B cell (primary cell): ENCODE measurements around the gene MAPK14. TPM values are rescaled to one million over a fixed set of nuclear protein-coding genes. Genes with fewer than 3 reads are reported as not detected.

Experiments
- ATAC-seq: fragments of 200-7000 bp; cut with Tn5 transposase; one replicate; pipeline ENCODE4 v1.10.0; 2021; ENCODE audit warnings: low read depth, mild to moderate bottlenecking, moderate number of reproducible peaks, moderate library complexity
- CTCF ChIA-PET: fragments of 350-600 bp; sonication (Branson Sonifier 250); formaldehyde crosslinking; loops from one replicate; lab custom pipeline; 2021; ENCODE audit warnings: antibody characterized with exemption, inconsistent platforms; lab: Charles Lee
- POLR2A ChIA-PET: fragments of 350-600 bp; sonication (Branson Sonifier 250); formaldehyde crosslinking; loops from one replicate; lab custom pipeline; 2021; ENCODE audit warnings: antibody characterized with exemption; lab: Charles Lee
- DNase-seq: peaks from one replicate; pipeline ENCODE4 v3.0.0; 2013
- H2AFZ ChIP-seq: 2 replicates; pipeline ENCODE4 v1.6.1; 2012; ENCODE audit warnings: mild to moderate bottlenecking, low read depth, low read length; ENCODE audit not compliant: insufficient read depth, poor library complexity, severe bottlenecking
- H3K27ac ChIP-seq, 2 donors: 1 replicate in 1 of 2; 2 replicates in 1 of 2; pipeline ENCODE4 v1.5.1; 2012 to 2013; ENCODE audit warnings: low read length in 2 of 2, mild to moderate bottlenecking in 2 of 2, moderate library complexity in 1 of 2
- H3K27me3 ChIP-seq, 4 experiments: fragments of 200-600 bp in 1 of 4; sonication (generic) in 1 of 4; replicated peaks in 1 of 4; 1 replicate in 2 of 4; 2 replicates in 2 of 4; pipeline versions ENCODE4 v1.6.1 to v1.7.0; 2013 to 2016; ENCODE audit warnings: low read length in 3 of 4, mild to moderate bottlenecking in 2 of 4, mixed read lengths in 1 of 4, moderate library complexity in 1 of 4; ENCODE audit not compliant: insufficient read depth in 4 of 4, control insufficient read depth in 3 of 4; ENCODE audit errors: control extremely low read depth in 1 of 4
- H3K36me3 ChIP-seq, 2 experiments: replicated peaks in 1 of 2; 1 replicate in 1 of 2; 2 replicates in 1 of 2; pipeline versions ENCODE4 v1.6.1 to v1.7.1; 2013; ENCODE audit warnings: low read length in 1 of 2; ENCODE audit not compliant: insufficient read depth in 2 of 2, control insufficient read depth in 1 of 2; ENCODE audit errors: control extremely low read depth in 1 of 2, extremely low read depth in 1 of 2
- H3K4me1 ChIP-seq, 2 donors: fragments of 200-600 bp in 1 of 2; sonication (generic) in 1 of 2; 1 replicate in 1 of 2; 2 replicates in 1 of 2; pipeline versions ENCODE4 v1.5.1 to v1.6.1; 2013 to 2017; ENCODE audit warnings: low read length in 2 of 2; ENCODE audit not compliant: control insufficient read depth in 2 of 2, insufficient read depth in 2 of 2
- H3K4me2 ChIP-seq: replicated peaks from 2 replicates; pipeline ENCODE3; 2012; ENCODE audit warnings: mild to moderate bottlenecking, low read depth, low read length; ENCODE audit not compliant: poor library complexity, severe bottlenecking
- H3K4me3 ChIP-seq, 5 experiments: fragments of 200-600 bp in 1 of 5; sonication (generic) in 1 of 5; 1 replicate in 3 of 5; 2 replicates in 2 of 5; pipeline versions ENCODE4 v1.5.1 to v1.7.0; 2011 to 2016; ENCODE audit warnings: low read length in 4 of 5, mild to moderate bottlenecking in 4 of 5, low read depth in 2 of 5, control low read depth in 1 of 5, moderate library complexity in 1 of 5; ENCODE audit not compliant: insufficient read depth in 1 of 5; ENCODE audit errors: control extremely low read depth in 1 of 5, extremely low read depth in 1 of 5
- H3K79me2 ChIP-seq: fragments of 200-600 bp; sonication (generic); one replicate; pipeline ENCODE4 v1.6.0; 2016; ENCODE audit warnings: low read length; ENCODE audit not compliant: control insufficient read depth, insufficient read depth
- H3K9ac ChIP-seq: fragments of 200-600 bp; sonication (generic); 2 replicates; pipeline ENCODE4 v1.6.1; 2017; ENCODE audit warnings: mild to moderate bottlenecking, low read length, moderate library complexity
- H3K9me3 ChIP-seq, 3 donors: one replicate each; pipeline versions ENCODE4 v1.6.1 to v1.7.1; 2013; ENCODE audit warnings: low read length in 2 of 3; ENCODE audit not compliant: control insufficient read depth in 2 of 3, insufficient read depth in 1 of 3; ENCODE audit errors: control extremely low read depth in 1 of 3
- H4K20me1 ChIP-seq: 2 replicates; pipeline ENCODE4 v1.6.0; 2012; ENCODE audit warnings: mild to moderate bottlenecking, low read length; ENCODE audit not compliant: insufficient read depth, control insufficient read depth, poor library complexity, severe bottlenecking
- H3K27ac Mint-ChIP-seq: one replicate; pipeline ENCODE4 v1.8.0; 2021; ENCODE audit warnings: mixed read lengths
- H3K27me3 Mint-ChIP-seq: one replicate; pipeline ENCODE4 v1.8.0; 2021; ENCODE audit warnings: mixed read lengths
- H3K4me1 Mint-ChIP-seq: one replicate; pipeline ENCODE4 v1.8.0; 2021; ENCODE audit warnings: mixed read lengths
- H3K4me3 Mint-ChIP-seq: one replicate; pipeline ENCODE4 v1.8.0; 2021; ENCODE audit warnings: mixed read lengths
- H3K9me3 Mint-ChIP-seq: one replicate; pipeline ENCODE4 v1.8.0; 2022; ENCODE audit warnings: mixed read lengths; ENCODE audit not compliant: insufficient read depth
- EZH2 ChIP-seq: IDR thresholded peaks from 2 replicates; pipeline ENCODE4 v1.6.1; 2012; ENCODE audit warnings: borderline replicate concordance, low read depth, mild to moderate bottlenecking, moderate library complexity, low read length; ENCODE audit not compliant: insufficient read depth, poor library complexity, severe bottlenecking
- WGBS: methylation state at CpG from one replicate; pipeline ENCODE4 v1.1.5; 2013; ENCODE audit warnings: missing lambda C conversion rate; ENCODE audit not compliant: insufficient coverage; 5-methylcytosine and 5-hydroxymethylcytosine counted together
- intact Hi-C: fragments of 100-400 bp; cut with micrococcal nuclease; formaldehyde crosslinking; loops from one replicate; pipeline ENCODE4 v1.10.0; 2022
- polyA plus RNA-seq: library from polyadenylated mRNA; depleted of rRNA; stranded (reverse); fragments of >200 nt; gene quantifications from 2 replicates; pipeline ENCODE4 v1.2.3, GENCODE V29; 2012
- total RNA-seq, 2 donors: library from RNA; stranded (reverse); fragments of 120-200 nt in 1 of 2; gene quantifications; 1 replicate in 1 of 2; 2 replicates in 1 of 2; pipeline versions ENCODE4 v1.2.3 to v1.2.4, GENCODE V29; 2013 to 2022
- TF ChIP-seq, protein P1 (sequence below): fragments of 200-600 bp; IDR thresholded peaks from one replicate; pipeline ENCODE4 v1.8.0; 2022; ENCODE audit warnings: antibody characterized with exemption, mild to moderate bottlenecking

Gene MAPK14
- total and polyA plus RNA-seq, 2 donors (not counting 1 experiment from before 2014, with no cell fraction given), result 19.5 to 50.4 TPM

DNA sequence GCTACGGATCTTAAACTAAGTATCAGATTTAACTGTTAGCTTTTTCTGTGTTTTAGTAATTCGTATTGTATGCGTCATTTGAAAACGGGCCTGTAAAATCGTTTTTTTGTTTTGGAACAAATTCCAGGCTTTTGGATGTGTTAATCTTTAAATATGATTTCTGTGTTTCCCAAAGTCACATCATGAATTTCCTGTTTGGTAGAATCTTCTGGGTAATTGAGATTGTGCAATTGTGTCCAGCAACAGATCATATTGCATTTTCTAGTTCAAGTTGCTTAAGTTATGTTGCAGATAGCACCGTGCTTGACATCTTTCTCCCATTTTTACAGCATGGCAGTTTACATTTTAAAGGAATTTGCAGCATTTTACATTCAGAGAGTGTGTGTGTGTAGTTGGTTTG is 1.9 kb downstream of the MAPK14 start:
- Histone ChIP-seq H3K36me3 (no peaks in the 10 kb centered on the region), H3K4me1 (peaks cover 32 to 39% of the 10 kb centered on the region in 2 donors), H2AFZ (peak overlapping the region; percentile 96), H3K9ac (peak overlapping the region; percentile 88), H3K27me3 (peaks cover 0 to 10% (median 9%) of the 10 kb centered on the region in 4 experiments), H3K79me2 (peaks cover 67% of the 10 kb centered on the region), H3K4me2 (peak overlapping the region; percentile 81), H4K20me1 (peaks cover 51% of the 10 kb centered on the region), H3K9me3 (no peaks in the 10 kb centered on the region), H3K4me3 (peak overlapping the region in 4 of 5 experiments; percentile 13 to 91 (median 85)), H3K27ac (peak overlapping the region in 1 of 2 donors; percentile 64)
- no peak for DNase-seq
- H3K9me3 Mint-ChIP-seq, result no peaks in the 10 kb centered on the region
- peak overlapping the region; percentile 96 for H3K4me3 Mint-ChIP-seq
- POLR2A ChIA-PET, result interaction anchor here (0.8 kb wide), 1 partner anchor 128 kb away, joined by 3 read pairs; no protein-coding TSS in a partner anchor
- intact Hi-C loops, result loop anchor here (5.0 kb wide), 3 partner anchors 313 to 577 kb away; partner anchors contain the start of genes FANCE and SRSF3
- no peak for ATAC-seq
- CTCF ChIA-PET, result interaction anchor here (0.6 to 9.2 kb wide), 12 partner anchors 8 to 330 kb away, joined by 3 to 150 read pairs (median 8); no protein-coding TSS in a partner anchor
- peaks cover 48% of the 10 kb centered on the region for H3K4me1 Mint-ChIP-seq
- H3K27me3 Mint-ChIP-seq, result peaks cover 13% of the 10 kb centered on the region
- WGBS, result 7% methylated on average over 3 of the region's 6 CpGs
- TF ChIP-seq, protein P1, sequence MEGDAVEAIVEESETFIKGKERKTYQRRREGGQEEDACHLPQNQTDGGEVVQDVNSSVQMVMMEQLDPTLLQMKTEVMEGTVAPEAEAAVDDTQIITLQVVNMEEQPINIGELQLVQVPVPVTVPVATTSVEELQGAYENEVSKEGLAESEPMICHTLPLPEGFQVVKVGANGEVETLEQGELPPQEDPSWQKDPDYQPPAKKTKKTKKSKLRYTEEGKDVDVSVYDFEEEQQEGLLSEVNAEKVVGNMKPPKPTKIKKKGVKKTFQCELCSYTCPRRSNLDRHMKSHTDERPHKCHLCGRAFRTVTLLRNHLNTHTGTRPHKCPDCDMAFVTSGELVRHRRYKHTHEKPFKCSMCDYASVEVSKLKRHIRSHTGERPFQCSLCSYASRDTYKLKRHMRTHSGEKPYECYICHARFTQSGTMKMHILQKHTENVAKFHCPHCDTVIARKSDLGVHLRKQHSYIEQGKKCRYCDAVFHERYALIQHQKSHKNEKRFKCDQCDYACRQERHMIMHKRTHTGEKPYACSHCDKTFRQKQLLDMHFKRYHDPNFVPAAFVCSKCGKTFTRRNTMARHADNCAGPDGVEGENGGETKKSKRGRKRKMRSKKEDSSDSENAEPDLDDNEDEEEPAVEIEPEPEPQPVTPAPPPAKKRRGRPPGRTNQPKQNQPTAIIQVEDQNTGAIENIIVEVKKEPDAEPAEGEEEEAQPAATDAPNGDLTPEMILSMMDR, result no peak
- TF ChIP-seq EZH2, result no peak
- H3K27ac Mint-ChIP-seq, result peak overlapping the region; percentile 2

DNA sequence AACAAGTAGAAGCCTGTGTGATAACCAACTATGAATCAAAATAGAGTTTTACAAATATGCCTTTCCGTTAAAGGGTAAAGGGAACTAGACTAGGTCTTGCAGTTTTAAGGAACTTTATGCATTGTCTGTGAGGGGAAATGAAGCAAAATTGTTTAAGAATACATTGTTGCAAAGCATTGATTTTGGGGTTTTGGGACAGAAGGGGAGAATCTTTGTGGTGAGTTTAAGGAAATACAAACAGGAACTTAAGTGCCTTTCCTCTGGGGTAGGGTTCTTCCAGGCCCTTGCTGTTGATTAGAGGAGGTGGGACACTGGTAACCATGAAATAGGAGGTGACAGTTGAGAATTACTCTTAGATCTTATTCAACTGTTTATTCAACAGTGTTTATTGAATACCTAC is 4.7 kb downstream of the MAPK14 start:
- peak overlapping the region in 1 of 2 donors; percentile 14 for H3K27ac ChIP-seq

More for the DNA sequence above, 4.7 kb downstream of the MAPK14 start:
- DNase-seq (peak; percentile 22), ATAC-seq (no peak)
- intact Hi-C loops, result no loop called here
- H3K4me3 Mint-ChIP-seq, result peak overlapping the region; percentile 5
- H3K9me3 ChIP-seq, result no peaks in the 10 kb centered on the region
- WGBS, result no CpG with 5 or more reads among the region's 1 CpG
- peaks cover 55% of the 10 kb centered on the region for H3K4me1 Mint-ChIP-seq
- ChIA-PET POLR2A (interaction anchor here (0.6 kb wide), 1 partner anchor 684 kb away, joined by 4 read pairs; no protein-coding TSS in a partner anchor), CTCF (interaction anchor here (1.6 kb wide), 1 partner anchor 63 kb away, joined by 6 read pairs; no protein-coding TSS in a partner anchor)
- TF ChIP-seq, protein P1, result no peak
- H3K27me3 Mint-ChIP-seq, result no peaks in the 10 kb centered on the region
- no peaks in the 10 kb centered on the region for H3K27me3 ChIP-seq
- no peaks in the 10 kb centered on the region for H3K36me3 ChIP-seq
- no peak overlapping the region for H3K27ac Mint-ChIP-seq
- peaks cover 29 to 37% of the 10 kb centered on the region in 2 donors for H3K4me1 ChIP-seq
- H3K79me2 ChIP-seq, result peaks cover 95% of the 10 kb centered on the region
- no peak overlapping the region for H2AFZ ChIP-seq
- no peaks in the 10 kb centered on the region for H3K9me3 Mint-ChIP-seq
- H4K20me1 ChIP-seq, result peaks cover 68% of the 10 kb centered on the region
- H3K4me3 ChIP-seq, result peak overlapping the region in 1 of 5 experiments; percentile 11
- H3K9ac ChIP-seq, result no peak overlapping the region
- peak overlapping the region; percentile 28 for H3K4me2 ChIP-seq
